GM19397 (cell line): Measurements from ENCODE around the gene PRKAR1B.

Source experiments
- ATAC-seq: cut with Tn5 transposase; IDR thresholded peaks from one replicate; pipeline ENCODE4 v1.9.1; 2021; ENCODE audit warnings: mild to moderate bottlenecking, moderate library complexity; ENCODE audit not compliant: unreplicated experiment

PRKAR1B gene

DNA sequence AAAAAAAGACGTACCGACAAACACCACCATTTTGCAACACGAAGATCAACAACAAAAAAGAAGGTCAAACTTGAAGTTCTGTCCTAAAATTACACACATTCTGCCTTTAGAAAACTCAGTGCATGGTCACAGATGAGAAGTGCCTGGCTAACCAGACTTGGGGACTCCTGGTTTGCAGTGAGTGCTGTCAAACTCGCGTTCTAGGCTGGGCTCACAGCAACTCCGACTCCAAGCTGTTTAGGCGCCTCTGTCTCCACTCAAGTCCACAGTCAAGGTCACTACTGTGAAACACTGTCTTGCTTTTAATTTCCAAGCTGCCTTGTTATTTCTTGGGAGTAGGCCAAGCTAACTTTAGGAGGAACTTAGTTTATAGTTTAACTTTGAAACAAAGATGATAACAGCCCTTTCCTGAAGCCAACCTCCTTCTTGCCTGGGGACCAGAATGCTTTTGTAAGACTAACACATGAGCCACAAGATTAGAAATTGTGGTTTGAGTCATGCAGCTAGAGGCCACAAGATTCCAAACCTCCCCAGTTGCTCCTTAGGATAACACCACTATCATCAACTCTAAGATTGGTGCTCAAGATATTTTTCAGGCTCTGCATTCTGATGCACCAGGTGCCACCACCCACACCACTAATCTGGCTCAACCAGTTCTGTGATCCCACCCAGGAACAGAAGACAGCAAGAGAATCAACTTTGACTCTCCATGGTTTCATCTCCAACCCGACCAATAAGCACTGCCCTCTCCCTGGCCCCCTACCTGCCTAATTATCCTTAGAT lies 1.7 kb downstream of the PRKAR1B start:
- ATAC-seq = no peak

DNA sequence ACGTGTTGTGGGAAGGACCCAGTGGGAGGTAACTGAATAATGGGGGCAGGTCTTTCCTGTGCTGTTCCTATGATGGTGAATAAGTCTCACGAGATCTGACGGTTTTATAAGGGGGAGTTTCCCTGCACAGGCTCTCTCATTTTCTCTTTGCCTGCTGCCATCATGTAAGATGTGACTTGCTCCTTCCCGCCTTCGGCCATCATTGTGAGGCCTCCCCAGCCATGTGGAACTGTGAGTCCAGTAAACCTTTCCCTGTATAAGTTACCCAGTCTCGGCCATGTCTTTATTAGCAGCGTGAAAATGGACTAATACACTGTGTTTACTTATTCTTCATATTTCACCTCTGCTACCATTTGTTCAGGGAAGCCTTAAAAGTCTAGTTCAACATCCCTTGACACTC lies 2.8 kb downstream of the PRKAR1B start:
- ATAC-seq = no peak

DNA sequence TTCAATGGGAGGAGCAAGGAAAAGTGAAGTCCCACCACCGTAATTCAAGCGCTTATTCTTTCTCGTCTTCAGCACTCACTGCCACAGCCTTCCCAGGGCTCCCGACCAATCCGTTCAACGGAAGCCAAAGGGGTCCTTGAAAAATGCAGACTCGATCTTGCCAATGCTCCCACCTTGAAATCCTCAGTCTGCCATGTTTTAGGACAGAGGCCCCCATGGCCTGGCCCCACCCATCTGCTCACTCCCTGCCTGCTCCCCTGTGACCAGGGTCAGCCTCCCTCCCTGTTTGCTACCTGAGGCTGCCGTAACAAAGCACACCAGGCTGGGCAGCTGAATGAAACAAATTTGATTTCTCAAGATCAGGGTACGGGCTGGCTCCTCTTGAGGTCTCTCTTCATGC lies 3.5 kb downstream of the PRKAR1B start:
- ATAC-seq = no peak

DNA sequence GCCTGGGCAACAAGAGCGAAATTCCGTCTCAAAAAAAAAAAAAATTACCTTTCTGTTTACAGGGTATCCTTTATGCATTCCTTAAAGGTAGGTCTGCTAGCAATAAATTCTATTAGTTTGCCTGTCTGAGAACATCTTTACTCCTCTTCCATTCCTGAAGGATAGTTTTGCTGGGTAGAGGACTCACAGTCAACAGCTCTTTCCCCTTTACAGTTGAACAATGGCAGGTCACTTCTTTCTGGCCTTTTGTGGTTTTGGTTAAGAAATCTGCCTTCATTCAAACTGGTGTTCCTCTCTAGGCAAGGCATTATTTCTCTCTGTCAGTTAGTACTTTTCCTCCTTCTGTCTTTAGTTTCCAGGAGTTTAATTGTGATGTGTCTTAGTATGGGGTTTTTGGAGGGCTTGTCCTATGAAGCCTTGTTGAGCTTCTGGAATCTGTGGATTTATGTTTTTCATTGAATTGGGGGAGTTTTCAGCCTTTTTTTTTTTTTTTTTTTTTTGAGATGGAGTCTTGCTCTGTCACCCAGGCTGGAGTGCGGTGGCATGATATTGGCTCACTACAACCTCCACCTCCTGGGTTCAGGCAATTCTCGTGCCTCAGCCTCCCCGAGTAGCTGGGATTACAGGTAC lies 5.3 kb downstream of the PRKAR1B start:
- no peak for ATAC-seq

DNA sequence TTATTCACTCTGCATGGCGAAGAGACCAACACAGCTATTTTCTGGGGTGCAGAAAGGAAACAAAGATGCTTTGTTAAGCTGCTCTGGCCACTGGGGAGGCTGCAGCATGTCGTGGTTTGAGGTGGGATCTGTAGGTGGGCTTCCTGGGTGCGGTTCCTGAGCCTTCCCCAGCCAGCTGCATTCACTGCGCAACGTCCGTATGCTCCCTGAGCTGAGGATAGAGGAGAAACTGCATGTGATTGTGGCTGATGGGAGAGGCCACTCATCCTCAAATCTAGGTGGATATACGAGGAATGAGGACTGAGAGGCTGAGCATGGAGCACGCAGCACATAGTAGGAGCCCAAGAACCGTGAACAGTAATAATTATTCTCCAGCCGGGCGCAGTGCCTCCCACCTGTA lies 10.4 kb downstream of the PRKAR1B start:
- no peak for ATAC-seq

DNA sequence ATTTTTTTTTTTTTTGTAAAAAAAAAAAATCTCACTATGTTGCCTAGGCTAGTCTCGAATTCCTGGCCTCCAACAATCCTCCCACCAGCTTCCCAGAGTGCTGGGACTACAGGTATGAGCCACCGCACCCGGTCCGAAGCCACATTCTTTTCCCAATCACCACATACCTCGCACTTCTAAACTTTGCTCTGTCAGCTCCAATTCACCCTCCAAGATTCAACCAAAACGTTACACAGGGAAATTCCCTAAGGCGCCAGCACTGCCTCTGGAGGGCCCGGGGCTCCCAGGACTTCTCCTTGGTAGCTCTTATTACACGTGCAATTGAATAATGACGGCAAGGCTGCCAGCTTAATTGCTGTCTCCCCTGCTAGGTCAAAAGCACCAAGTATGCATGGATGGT lies 10.9 kb downstream of the PRKAR1B start:
- ATAC-seq = no peak

DNA sequence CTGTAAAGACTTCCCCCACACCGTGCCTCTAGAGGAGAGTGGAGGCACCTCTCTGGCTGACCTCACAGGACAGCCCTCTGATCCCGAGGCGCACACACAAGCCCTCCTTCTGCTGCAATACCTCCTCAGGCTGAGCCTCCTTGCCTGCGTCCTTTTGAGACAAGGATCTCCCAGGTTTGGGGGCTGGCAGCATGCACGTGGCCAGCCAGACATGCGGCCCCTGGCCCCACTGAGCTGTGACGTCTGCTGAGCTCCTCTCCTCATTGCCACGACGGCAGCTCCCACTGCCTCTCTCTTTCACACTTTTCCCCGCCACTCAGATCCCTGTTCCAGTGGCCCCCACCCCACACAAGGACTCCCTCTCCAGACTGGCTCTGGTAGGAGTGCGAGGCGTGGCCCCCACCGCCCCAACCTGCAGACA lies 12.8 kb downstream of the PRKAR1B start:
- ATAC-seq = no peak

DNA sequence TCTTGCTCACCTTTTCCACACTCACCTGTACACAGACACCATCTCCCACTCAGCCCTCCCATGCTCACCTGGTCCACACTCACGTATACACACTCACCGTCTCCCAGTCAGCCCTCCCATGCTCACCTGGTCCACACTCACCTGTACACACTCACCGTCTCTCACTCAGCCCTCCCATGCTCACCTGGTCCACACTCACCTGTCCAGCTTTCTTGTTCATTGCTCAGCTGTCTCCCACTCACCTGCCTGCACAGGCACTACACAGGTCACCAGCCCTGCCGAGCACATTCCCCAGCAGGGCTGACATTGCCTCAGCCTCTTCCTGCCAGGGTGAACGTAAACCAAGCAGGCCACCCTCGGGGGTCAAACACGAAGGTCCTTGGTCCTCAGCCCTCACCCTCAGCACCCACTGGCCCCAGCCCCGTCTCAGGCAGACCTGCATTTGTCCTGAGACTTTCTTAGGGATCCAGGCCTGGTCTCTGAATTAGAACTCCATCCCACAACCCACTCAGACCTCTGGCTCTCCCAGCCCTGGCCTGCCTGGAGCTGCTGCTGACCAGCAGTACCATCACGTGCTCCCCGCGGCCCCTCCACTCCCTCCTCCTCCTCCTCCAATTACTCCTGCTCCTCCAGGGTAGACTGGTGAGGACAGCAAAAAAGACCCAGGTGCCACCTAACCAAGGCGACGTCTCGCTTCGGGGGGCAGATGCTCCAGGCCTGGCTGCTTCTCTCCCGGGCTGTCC lies 13.4 kb downstream of the PRKAR1B start:
- no peak for ATAC-seq

DNA sequence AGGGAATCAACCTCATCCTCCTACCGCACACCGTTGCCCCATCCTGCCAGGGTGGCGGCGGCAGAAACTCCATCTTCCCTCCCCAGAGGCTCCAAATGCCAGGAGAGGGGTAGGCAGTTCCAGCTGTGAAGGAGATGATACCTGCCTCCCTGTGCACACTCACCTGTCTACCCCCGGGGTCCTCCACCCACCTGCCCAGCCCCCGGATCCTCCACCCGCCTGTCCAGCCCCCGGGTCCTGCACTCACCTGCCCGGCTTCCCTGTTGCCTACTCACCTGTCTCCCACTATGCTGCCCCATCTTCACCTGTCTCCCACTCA lies 14.0 kb downstream of the PRKAR1B start:
- no peak for ATAC-seq

DNA sequence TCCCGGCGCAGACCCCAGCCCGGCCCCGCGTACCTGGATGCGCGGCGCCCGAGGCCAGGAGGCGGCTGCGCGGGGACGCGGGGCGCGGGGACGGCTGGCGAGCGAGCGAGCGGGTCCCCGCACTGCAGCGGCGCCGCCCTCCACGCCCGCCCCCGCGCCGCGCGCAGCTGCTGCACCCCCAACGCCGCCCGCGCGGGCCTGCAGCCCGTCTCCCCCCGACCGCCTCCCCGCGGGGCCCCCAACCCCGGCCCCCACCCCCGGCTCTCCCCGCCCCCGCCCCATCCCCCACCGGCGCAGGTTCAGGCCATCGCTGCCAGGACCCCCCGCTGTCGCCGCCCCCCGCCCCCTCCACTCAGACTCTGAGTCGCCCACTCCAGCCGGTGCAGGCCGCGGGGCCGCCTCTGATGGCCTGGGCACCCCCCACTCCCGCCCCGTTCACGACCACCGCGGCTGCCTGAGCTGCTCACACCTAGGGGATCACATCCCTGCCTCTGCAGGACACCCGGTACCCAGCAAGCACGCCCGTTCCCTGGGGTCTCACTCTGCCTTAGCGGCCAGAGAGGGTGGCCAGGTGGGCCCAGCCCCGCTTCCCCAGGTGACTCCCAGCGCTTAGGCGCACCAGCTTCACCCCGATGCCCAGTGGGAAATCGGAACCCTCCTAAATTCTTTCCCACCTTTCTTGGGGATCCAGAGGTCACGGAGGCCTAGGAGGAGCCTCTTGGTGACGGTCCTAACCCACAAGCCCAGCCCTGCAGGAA lies 14.5 kb downstream of the PRKAR1B start:
- no peak for ATAC-seq

DNA sequence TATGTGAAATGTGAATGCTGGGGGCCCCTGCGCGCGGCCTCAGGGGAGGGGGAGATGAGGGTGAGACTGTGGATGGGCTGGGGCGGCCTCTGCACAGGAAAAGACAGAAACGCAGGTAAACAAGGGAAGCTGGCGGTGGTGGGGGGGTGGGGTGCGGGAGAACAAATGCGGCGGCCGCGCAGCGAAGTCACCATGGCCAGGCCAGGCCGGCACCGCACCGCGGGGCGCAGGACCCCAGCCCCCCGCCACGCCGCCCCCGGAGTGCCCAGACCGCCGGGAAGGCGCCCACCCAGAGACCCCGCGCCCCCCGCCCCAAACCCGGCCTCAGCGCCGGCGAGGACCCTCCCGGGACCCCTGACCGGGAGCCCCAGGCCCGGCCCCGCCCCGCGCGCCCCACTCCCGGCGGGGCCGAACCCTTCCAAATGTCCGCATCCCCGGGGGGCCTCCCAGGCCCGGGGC lies 15.1 kb downstream of the PRKAR1B start:
- ATAC-seq = no peak

DNA sequence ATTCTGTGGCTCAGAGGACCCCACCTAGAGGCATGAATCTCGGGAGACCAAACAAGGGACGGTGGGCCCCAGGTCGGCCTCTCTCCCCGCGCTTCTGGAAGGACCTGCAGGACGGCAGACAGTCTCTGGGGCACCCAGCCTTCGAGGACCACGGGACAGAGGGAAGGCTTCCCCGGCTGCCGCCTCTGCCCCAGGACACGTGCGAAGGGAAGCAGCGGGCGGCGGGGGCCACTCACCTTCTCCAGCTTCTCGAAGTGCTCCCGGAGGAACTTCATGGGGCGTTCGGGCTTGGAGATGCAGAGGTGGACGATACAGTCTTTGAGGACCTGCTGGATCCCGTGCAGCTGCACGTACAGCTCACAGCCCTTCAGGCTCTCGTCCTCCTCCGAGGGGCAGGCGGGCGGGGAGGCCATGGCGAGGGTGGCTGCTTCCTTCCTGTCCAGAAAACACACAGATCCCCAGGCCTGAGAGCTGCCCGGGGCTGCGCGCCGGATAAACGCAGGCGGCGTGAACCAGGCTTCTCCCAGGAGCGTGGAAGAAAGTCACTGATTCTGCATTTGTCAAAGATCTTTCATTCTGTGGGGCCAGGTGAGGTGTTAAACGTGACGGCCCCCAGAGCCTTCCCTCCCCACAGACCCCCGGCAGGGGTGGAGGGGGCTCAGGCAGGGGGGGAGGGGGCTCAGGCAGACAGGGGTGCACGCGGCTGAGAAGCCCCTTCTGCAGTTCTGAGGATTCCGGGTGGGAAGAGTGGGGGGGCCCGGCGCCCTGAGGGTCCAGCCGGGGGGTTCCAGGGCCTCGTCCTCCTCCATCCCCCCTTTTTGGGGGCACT lies 15.8 kb downstream of the PRKAR1B start:
- no peak for ATAC-seq

DNA sequence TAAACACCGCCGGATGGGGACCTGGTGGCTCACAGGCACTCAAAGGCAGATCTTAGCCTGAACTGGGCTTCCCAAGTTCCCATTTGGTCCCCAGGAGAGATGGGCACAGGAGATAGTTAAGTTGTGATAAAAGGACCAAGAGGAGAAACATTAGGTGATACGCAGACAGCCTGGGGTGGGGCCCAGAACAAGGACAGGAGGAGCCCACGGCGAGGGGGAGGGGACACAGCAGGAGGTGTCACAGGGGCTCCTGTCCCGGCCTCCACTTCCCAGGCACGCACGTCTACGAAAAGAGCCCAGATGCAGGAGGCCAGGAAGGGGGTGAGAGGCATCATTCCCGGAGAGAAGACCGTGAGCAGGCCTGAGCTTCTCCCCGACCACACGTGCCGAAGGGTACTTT lies 16.9 kb downstream of the PRKAR1B start:
- ATAC-seq = no peak

DNA sequence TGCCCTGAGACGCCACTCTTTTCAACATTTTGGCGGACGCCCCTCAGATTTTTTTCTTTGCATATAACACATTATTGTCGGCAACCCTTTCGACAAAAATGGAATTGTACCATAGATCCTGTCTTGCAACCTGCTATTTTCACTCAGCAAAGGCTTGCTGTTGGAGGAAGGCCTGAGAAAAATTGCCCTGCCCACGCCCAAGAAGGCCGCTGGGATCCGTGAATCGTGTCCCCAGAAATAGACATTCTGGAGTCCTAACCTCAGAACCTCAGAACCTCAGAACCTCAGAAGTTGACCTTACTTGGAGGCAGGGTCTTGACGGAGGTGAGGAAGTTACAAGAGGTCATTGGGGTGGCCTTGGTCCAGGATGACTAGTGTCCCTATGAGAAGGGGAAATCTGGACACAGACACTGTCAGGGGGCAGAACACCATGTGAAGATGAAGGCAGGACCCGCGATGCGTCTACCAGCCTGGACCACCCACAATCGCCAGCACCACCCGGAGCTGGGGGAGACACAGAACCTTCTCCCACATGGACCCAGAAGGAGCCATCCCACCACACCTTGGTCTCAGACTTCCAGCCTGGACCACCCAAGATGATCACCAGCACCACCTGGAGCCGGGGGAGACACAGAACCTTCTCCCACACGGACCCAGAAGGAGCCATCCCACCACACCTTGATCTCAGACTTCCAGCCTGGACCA lies 19.6 kb downstream of the PRKAR1B start:
- ATAC-seq = no peak

DNA sequence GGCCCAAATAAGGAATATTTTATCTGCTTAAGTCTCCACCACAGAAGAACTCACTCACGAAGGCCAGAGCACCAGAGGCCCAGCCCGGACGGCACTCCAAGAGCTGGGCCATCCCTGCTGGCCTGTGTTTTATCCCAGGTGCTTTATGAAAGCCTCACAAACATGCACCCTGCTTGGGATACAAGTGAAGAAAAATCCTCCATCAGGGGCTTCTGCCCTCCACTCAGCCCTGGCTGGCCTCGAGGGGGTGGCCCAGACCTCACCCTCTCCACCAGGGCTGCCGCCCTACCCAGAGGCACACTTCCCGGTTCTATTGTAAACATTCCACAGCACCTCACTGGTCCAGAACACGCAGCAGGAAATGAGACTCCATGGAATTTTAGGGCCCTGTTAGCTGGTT lies 20.4 kb downstream of the PRKAR1B start:
- no peak for ATAC-seq

DNA sequence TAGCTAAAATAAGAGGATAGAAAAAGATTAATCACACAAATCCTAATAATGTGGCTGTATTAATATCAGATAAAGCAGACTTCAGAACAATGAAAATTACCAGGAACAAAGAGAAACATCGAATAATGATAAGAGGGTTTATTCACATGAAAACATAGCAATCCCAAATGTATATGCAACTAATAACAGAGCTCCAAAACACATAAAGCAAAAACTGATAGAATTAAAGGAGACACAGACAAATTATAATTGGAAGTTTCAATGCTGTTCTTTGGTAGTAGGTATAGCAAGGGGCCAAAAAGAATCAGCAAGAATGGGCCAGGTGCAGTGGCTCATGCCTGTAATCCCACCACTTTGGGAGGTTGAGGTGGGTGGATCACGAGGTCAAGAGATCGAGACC lies 24.0 kb downstream of the PRKAR1B start:
- no peak for ATAC-seq

DNA sequence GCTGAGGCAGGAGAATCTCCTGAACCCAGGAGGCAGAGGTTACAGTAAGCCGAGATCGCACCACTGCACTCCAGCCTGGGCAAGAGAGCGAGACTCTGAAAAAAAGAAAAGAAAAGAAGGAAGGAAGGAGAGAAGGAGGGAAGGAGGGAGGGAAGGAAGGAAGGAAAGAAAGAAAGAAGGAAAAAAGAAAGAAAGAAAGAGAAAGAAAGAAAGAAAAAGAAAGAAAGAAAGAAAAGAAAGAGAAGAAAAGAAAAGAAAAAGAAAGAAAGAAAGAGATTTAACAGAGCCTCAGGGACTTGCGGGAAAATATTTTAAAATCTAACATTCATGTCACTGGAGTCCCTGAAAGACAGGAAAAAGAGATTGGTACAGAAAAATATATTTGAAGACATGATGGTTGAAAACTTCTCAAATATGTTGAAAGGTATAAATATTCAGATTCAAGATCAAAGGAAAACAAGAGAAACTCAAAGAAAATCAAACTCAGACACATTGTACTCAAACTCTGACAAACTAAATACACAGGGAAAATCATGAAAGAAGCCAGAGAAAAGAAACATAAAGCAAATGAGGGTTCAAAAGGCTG lies 25.9 kb downstream of the PRKAR1B start:
- ATAC-seq = no peak

DNA sequence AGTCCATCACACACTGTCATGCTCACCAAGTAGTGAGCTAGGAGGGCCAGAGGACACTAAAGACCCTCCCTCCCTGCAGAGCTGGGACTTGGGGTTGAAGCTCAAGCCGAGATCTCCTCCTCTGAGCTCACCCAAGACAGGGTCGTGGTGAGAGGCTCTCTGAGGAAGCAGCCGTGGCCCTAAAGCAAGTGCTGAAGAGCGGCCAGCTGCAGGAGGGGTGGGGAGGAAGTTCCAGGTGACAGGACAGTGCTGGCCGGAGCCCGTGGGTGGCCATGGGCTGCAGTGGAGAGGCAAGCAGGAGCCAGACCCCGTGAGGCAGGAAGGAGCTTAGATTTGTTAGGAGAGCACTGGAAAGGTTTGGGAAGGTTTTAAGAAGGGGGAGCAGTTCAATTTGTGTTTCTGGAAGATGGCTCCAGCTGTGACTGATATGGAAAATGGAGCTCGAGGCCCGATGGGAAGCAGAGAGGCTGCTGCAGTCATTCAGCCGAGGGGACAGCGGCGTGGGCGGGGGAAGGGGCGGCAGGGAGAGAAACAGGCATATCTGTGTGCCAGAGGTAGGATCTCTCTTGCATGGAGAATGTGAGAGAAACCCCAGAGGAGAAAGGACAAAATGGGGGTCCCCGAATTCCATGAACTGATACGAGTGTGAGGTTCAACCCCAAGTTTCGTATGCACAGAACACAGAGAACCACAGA lies 27.5 kb downstream of the PRKAR1B start:
- ATAC-seq = no peak
